ENCODE data around the gene DDAH1. TPM values are rescaled to one million over a fixed set of nuclear protein-coding genes. Genes with fewer than 3 reads are reported as not detected.

Gene DDAH1
- polyA plus RNA-seq, 1 donor from 2014 or later = 42.7 TPM

- no peaks in the 10 kb centered on the region for H3K36me3 ChIP-seq (ENCODE audit: insufficient read depth, low read length)
- H3K9ac ChIP-seq (ENCODE audit: low read length) = no peak overlapping the region
- H3K27ac ChIP-seq (ENCODE audit: low read length) = no peak overlapping the region
- H3K4me2 ChIP-seq (ENCODE audit: low read length) = no peak overlapping the region
- no peaks in the 10 kb centered on the region for H4K20me1 ChIP-seq (ENCODE audit: insufficient read depth)
- TF ChIP-seq RAD21 (conservative IDR thresholded peaks at IDR 0.05) (no peak), POLR2AphosphoS5 (IDR thresholded peaks at IDR 0.05) (no peak), TAF1 (IDR thresholded peaks at IDR 0.05; ENCODE audit: low read depth) (no peak)
- no peak overlapping the region for H3K4me3 ChIP-seq (ENCODE audit: low read length)
- H3K9me3 ChIP-seq (ENCODE audit: low read length) = no peaks in the 10 kb centered on the region
- no peaks in the 10 kb centered on the region for H3F3A ChIP-seq (ENCODE audit: insufficient read depth, low read length, poor library complexity, severe bottlenecking)
- no peaks in the 10 kb centered on the region for H3K27me3 ChIP-seq (ENCODE audit: insufficient read depth, low read depth, low read length)
- no peak overlapping the region for H2AFZ ChIP-seq (ENCODE audit: low read depth, low read length)
- H3K79me2 ChIP-seq (replicated peaks; ENCODE audit: insufficient read depth, low read length) = peaks cover 9% of the 10 kb centered on the region
- H3K9me2 ChIP-seq (ENCODE audit: insufficient read depth, low read length) = no peaks in the 10 kb centered on the region
Measured at GRCh38 chr1:85360730-85361493, 104.0 kb downstream of the DDAH1 start.

- no peaks in the 10 kb centered on the region for H3K27me3 ChIP-seq (ENCODE audit: insufficient read depth, low read depth, low read length)
- no peak overlapping the region for H3K4me2 ChIP-seq (ENCODE audit: low read length)
- H3K4me3 ChIP-seq (ENCODE audit: low read length) = no peak overlapping the region
- no peaks in the 10 kb centered on the region for H4K20me1 ChIP-seq (ENCODE audit: insufficient read depth)
- H3K9me3 ChIP-seq (ENCODE audit: low read length) = no peaks in the 10 kb centered on the region
- no peak overlapping the region for H2AFZ ChIP-seq (ENCODE audit: low read depth, low read length)
- H3K9me2 ChIP-seq (ENCODE audit: insufficient read depth, low read length) = no peaks in the 10 kb centered on the region
- no peak for TF ChIP-seq REST (IDR thresholded peaks at IDR 0.05; ENCODE audit: borderline replicate concordance)
- no peak for TF ChIP-seq EP300 (conservative IDR thresholded peaks at IDR 0.05; ENCODE audit: poor library complexity, severe bottlenecking)
- H3K27ac ChIP-seq (ENCODE audit: low read length) = no peak overlapping the region
- H3K79me2 ChIP-seq (replicated peaks; ENCODE audit: insufficient read depth, low read length) = peaks cover 6% of the 10 kb centered on the region
- H3K9ac ChIP-seq (ENCODE audit: low read length) = no peak overlapping the region
- no peaks in the 10 kb centered on the region for H3K36me3 ChIP-seq (ENCODE audit: insufficient read depth, low read length)
- no peaks in the 10 kb centered on the region for H3F3A ChIP-seq (ENCODE audit: insufficient read depth, low read length, poor library complexity, severe bottlenecking)
Measured at GRCh38 chr1:85359874-85360721, 104.9 kb downstream of the DDAH1 start.

GRCh38 chr1:85358702-85359438 lies 106.1 kb downstream of the DDAH1 start:
- Histone ChIP-seq H3K27me3 (ENCODE audit: insufficient read depth, low read depth, low read length) (no peaks in the 10 kb centered on the region), H2AFZ (ENCODE audit: low read depth, low read length) (no peak overlapping the region), H3K9me3 (ENCODE audit: low read length) (no peaks in the 10 kb centered on the region), H3F3A (ENCODE audit: insufficient read depth, low read length, poor library complexity, severe bottlenecking) (no peaks in the 10 kb centered on the region), H3K36me3 (ENCODE audit: insufficient read depth, low read length) (no peaks in the 10 kb centered on the region), H3K9ac (ENCODE audit: low read length) (no peak overlapping the region), H3K79me2 (replicated peaks; ENCODE audit: insufficient read depth, low read length) (peaks cover 6% of the 10 kb centered on the region), H3K27ac (ENCODE audit: low read length) (no peak overlapping the region), H3K9me2 (ENCODE audit: insufficient read depth, low read length) (no peaks in the 10 kb centered on the region), H4K20me1 (ENCODE audit: insufficient read depth) (no peaks in the 10 kb centered on the region), H3K4me3 (ENCODE audit: low read length) (no peak overlapping the region), H3K4me2 (ENCODE audit: low read length) (no peak overlapping the region)
- TF ChIP-seq EP300 (conservative IDR thresholded peaks at IDR 0.05; ENCODE audit: poor library complexity, severe bottlenecking) = no peak
- TF ChIP-seq SMC3 (conservative IDR thresholded peaks at IDR 0.05; ENCODE audit: poor library complexity) = no peak
- no peak for TF ChIP-seq TAF1 (IDR thresholded peaks at IDR 0.05; ENCODE audit: low read depth)
- no peak for TF ChIP-seq RAD21 (conservative IDR thresholded peaks at IDR 0.05)
- no peak for TF ChIP-seq CTCF (IDR thresholded peaks at IDR 0.05; ENCODE audit: poor library complexity, severe bottlenecking)
- TF ChIP-seq EZH2 (IDR thresholded peaks at IDR 0.05; ENCODE audit: borderline replicate concordance, insufficient read depth, low read length, poor library complexity, severe bottlenecking) = no peak

Measured in neural cell (in vitro differentiated cells).